ENCODE data around the gene WBP1.
"Not testable (repeated sequence)": the region's sequence is repeated elsewhere in the genome, so short reads cannot be mapped to it uniquely, and the experiment has no call there.

WBP1 gene

DNA sequence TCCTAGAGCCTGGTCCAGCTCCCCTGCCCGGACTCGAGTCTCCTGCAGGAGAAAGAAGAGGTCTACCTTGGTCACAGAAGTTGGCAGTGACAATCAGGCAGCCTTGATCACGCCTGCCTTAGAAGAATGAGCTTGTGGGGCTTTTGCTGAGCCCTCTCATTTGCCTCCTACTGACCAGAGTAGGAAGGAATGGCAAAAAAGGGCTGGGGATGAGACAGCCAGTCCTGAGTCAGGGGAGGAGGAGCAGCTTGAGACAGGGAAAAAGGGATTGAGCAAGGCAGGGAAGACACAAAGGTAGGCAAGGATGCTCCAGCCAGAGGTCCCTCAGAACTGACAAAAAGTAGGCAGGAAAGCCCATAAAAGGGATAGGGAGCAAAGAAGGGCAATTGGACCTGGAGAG is 30.7 kb upstream of the WBP1 start:
- no peak for DNase-seq (ENCODE audit: low spot score)

GRCh38 chr2:74428675-74429074 is 29.6 kb upstream of the WBP1 start:
- no peak for DNase-seq (ENCODE audit: low spot score)

DNA sequence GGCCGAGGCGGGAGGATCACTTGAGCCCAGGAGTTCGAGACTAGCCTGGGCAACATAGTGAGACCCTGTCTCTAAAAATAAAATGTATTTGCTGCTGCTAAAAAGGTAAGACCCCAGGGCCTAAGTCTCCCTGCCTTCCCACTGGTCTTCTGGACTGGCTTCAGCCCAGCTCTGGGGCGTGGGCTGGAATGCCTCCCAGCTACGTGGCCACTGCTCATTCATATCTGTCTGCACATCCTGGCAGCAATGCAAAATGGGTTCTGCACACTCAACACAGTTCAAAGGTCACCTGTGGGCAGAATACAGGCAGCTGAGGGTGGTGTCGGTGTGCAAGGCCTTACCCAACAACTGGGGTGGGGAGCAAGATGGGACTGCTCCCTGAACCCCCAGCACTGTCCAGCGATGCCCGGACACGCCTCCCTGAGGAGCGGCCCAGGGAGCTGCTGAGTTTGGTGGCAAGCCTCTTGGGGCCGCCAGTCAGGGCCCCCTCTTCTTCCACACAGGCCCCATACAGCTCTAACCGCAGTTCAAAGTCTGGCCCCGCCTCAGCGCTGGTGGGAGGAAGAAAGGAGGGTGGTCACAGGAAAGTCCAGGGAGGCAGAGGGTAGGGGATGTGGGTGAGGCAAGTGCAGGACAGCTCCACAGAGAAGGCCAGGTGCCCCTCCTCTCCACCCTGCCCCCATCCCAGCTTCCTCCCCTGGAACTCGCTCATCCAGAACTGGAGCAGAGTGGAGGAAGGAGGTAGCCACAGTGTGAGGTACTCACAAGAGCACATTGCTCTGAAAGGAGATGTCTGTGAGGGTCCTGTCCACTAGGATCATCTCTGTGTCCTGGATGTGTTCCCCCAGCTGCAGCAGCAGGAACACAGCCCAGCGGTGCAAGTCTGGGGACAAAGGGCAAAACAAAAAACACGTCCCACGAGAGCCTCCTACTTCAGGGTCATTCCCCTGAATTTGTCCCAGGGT is 28.5 kb upstream of the WBP1 start:
- no peak for DNase-seq (ENCODE audit: low spot score)

GRCh38 chr2:74430502-74430901 is 27.7 kb upstream of the WBP1 start:
- no peak for DNase-seq (ENCODE audit: low spot score)

GRCh38 chr2:74436111-74436805 is 22.0 kb upstream of the WBP1 start:
- DNase-seq (ENCODE audit: low spot score), result no peak

DNA sequence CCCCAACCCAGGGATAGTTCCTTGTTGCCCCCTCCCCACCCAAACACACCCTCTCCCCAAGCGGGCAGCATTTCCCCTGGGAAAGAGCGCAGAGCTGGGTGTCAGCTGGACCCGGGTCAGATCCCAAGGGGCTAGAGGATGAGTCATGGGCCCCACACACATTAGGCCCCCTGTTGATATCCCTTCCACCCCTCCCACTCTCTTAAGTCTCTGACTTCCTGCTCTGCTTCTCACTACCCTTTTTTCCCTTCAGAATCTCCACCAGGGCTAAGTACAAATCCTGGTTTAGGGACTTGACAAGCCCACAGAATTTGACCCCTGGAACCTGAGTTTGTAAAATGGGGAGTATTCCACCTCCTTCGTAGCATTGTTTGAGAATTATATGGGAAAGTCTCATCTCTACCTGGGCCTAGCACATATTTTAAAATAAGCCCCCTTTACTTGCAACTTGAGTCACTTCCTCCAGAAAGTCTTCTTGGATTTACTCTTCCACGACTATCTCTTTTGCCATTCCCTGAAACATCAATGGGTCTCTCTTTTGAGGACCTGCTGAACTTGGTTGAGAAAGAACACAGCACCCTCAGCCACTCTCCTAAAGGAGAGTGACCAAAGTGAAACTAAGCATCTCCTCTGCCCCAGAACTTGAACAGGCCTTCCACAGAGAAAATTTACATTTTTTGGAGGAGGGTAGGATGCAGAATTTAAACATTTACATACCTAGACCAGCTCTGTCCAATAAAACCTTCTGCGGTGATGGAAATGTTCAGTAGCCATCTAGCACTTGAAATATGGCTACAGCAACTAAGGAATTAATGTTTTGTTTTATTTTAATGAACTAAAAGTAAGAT is 21.2 kb upstream of the WBP1 start:
- no peak for DNase-seq (ENCODE audit: low spot score)

- DNase-seq (ENCODE audit: low spot score), result no peak
Measured at GRCh38 chr2:74438248-74438647, 20.0 kb upstream of the WBP1 start.

DNA sequence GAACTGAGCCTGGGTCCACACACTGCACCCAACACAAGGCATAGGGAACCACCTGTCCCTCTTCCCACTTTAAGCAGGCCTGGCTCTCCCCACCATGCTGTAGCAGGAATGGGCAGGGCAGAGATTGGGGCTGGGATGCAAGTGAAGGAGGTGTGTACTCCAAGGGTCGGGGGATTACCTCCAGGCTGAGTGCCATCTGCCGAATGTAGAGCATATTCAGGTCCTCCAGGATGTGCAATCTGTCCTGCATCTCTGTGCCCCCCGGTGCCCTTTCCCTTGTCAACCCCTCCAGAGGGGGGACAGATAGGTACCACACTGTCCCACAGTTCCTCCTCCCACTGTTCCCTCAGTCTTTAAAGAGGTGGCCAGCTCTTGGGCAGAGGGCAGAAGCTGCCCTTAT is 18.9 kb upstream of the WBP1 start:
- no peak for DNase-seq (ENCODE audit: low spot score)

- DNase-seq (ENCODE audit: low spot score), result peak; percentile 47
Measured at GRCh38 chr2:74439803-74440377, 18.3 kb upstream of the WBP1 start.

DNA sequence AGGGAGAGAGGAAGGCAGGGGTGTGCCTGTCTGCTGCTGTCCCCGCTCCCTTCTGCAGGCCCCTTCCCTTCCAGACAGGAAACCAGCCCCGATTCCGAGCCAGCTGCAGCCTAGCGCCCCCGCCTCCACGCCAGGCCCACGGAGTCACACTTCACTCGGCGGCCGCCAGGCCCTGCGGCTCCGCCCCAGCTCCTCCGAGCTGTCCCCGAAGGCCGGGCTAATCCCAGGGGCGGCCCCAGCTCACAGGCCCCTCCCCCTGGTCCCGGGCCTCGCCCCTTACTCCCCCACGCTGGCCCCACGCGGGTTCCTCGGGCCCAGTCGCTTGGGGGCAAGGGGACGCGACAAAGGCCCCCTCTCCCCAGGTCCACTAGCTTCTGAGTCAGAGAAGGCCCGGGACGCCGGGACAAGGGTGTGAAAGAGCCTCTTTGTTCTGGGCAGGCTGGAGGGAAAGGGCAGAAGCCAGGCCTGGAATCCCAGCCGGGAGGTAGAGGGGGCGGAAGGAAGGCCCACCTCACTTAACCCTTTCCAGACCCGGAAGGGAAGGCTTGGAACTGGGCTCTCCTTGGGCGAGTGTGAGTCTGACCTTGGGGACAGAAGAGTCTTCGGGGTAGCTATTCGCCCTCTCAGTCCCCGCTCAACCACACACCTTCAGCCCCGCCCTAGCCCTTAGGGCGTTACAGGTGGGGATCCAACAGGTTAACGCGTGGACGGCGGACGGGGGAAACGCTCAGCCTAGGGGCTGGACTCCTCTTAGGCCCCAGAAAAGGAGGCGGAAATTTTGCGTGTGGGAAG is 17.7 kb upstream of the WBP1 start:
- peak; percentile 92 for DNase-seq (ENCODE audit: low spot score)

DNA sequence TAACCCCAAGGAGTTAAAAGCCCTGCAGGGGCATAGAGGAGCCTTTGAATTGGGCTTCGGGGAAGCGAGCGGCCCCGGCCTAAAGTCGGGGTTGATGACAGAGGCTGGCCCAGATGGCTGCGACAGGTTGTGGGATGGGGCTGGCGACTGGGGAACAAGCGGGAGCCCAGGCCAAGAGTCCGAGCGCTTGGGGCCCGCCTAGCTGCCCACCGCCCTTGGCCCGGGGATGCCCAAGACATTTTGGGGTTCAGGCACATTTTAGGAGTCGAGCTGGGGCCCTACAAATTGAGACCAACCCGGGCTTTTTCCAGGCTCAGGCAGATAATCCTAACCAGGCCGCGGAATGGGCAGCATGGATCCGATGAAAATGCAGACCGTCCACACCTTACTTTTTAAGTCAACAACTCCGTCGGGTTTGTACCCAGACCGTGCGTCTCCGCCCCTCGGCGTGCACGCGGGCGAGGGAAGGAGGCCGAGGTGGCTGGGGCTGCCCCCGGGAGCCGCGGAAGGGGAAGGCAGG is 17.0 kb upstream of the WBP1 start:
- DNase-seq (ENCODE audit: low spot score), result no peak

DNA sequence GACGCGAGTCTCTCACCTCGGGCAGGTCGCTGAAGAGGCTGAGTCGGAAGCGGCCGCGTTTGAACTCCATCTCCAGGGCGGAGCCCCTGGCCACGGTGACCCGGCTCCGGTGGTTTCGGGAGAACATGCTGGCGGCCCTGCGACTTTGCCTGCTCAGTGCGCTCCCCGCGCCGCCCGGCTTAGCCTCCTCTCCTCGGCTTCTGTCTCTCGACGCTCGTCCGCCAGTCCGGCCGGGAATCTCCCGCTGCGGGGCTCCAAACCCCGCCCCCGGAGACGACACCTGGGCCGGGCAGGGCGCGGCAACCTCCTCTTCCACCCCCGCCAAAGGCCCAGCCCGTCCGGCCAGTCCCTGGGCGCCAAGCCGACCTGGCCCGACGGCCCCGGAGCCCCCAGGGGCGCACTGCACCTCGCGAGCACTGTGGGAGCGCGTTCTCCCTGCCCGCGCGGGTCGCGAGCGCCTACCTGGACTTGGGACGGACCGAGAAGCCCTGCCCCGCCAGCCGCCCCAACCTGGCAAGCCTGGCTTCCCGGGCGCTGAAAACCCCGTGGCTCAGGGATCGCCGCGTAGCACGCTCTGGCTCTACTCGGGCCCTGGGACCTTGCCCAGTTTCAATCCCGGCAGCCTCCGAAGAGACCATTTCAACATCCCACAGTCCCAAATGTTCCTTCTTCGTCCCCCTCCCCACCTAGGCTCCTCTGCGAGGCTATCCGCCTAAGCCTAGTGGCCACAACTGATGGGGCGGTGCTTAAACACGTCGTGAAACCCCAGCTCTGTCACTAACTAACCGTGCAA is 16.4 kb upstream of the WBP1 start, which contains the start of gene RTKN:
Gene RTKN (minus strand): TSS at position 248 of the 793 bp plus-strand sequence. CDS start 121 bp downstream, at position 127.
- no peak for DNase-seq (ENCODE audit: low spot score)

- DNase-seq (ENCODE audit: low spot score), result not testable (repeated sequence)
Measured at GRCh38 chr2:74442483-74443297, 15.5 kb upstream of the WBP1 start.

DNA sequence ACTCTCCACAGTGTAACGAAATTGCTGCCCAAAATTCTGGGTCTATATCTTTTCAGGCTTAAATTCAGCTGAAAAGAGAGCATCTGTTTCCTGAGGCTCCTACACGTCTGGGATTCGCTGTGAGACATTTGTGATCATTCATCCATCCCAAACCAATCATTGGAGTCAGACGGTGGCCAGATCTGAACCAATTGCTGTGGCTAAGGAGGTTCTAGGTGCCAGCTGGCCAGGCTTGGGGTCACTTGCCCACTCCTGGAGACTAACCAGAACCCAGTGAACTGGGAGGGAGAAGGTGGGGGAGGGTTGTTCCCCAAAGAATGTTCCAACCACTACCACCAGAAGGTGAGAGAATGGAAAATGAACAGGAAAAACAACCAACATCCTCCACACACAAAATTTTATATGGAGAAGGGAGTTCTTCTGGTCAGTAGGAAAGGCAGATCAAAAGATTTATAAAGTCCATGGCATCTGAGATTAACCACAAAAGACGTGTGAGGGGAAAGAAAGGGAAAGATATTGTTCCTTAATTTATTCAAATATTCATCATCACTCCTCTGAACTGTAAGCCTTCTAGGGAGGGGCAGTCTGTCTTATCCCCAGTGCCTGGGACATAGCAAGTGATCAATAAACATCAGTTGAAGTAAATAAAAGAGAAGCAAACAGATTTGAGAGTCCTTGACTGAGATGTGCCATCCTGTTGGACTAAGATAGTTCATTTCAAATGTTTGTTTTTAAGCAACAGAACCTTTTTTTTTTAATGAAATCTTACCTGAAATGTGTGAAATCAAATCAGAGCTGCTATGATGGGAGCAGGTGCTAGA is 13.5 kb upstream of the WBP1 start:
- DNase-seq (ENCODE audit: low spot score), result no peak

DNA sequence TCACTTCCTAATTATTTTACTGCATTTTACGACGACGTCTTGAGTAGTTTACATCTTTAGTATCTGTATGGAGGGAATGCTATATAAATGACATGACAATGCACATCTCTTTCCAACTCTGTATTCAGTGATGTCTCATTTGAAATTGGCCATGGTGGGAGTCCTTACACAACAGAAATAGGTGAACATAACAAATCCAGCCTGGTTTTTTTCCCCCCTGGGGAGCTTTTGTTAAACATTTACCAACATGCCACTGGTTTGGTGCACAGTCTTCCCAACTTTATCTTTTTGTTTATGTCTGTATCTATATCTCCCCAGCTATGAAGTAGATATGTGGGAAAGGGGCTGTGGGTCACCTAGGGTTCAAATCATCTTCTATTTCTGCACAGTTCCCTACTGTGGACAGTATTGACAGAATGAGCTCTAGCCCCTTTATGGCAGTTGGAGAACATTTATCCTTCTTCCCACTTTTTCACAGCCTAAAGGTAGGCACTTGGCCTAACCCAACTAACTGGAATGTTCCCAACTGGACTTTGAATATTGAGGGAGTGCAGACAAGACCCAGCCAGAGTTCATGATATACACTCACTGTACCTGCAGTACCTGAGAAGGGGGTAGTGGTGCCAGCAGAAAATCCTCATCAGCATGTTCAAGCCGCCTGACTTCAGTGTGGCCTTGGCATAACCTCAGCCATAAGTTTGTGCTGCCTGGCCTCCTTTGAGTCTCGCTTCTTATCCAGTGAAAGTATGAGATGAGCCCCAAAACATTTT is 10.8 kb upstream of the WBP1 start:
- DNase-seq (ENCODE audit: low spot score), result no peak

GRCh38 chr2:74448771-74449170 is 9.5 kb upstream of the WBP1 start:
- no peak for DNase-seq (ENCODE audit: low spot score)

All from SK-N-DZ (cell line).